ENCODE measurements around the gene LEF1.

LEF1 gene

GRCh38 chr4:108146819-108147218 lies 21.9 kb downstream of the LEF1 start:
- DNase-seq: no peak

GRCh38 chr4:108146336-108146735 lies 22.4 kb downstream of the LEF1 start:
- no peak for DNase-seq

GRCh38 chr4:108144451-108144850 lies 24.3 kb downstream of the LEF1 start:
- no peak for DNase-seq

GRCh38 chr4:108143515-108143914 lies 25.2 kb downstream of the LEF1 start:
- no peak for DNase-seq

GRCh38 chr4:108142870-108143269 lies 25.9 kb downstream of the LEF1 start:
- DNase-seq: no peak

- DNase-seq: no peak
Observed at GRCh38 chr4:108141213-108141950, 27.4 kb downstream of the LEF1 start.

GRCh38 chr4:108140328-108140727 lies 28.4 kb downstream of the LEF1 start:
- no peak for DNase-seq

GRCh38 chr4:108139089-108139488 lies 29.6 kb downstream of the LEF1 start:
- DNase-seq: no peak

- DNase-seq: no peak
Observed at GRCh38 chr4:108135549-108136209, 33.1 kb downstream of the LEF1 start.

GRCh38 chr4:108130955-108131354 lies 37.8 kb downstream of the LEF1 start:
- no peak for DNase-seq

GRCh38 chr4:108129196-108129595 lies 39.5 kb downstream of the LEF1 start:
- no peak for DNase-seq

- DNase-seq: no peak
Observed at GRCh38 chr4:108126806-108127205, 41.9 kb downstream of the LEF1 start.

- no peak for DNase-seq
Observed at GRCh38 chr4:108120789-108121188, 47.9 kb downstream of the LEF1 start.

GRCh38 chr4:108119199-108119800 lies 49.4 kb downstream of the LEF1 start:
- no peak for DNase-seq

- no peak for DNase-seq
Observed at GRCh38 chr4:108118505-108118904, 50.2 kb downstream of the LEF1 start.

GRCh38 chr4:108117418-108118182 lies 51.1 kb downstream of the LEF1 start:
- no peak for DNase-seq

- DNase-seq: no peak
Observed at GRCh38 chr4:108116423-108117168, 52.1 kb downstream of the LEF1 start.

GRCh38 chr4:108115168-108115526 lies 53.6 kb downstream of the LEF1 start:
- no peak for DNase-seq

- no peak for DNase-seq
Observed at GRCh38 chr4:108114503-108114902, 54.2 kb downstream of the LEF1 start.

- DNase-seq: peak in 2 of 4 experiments; percentile 38 to 44
Observed at GRCh38 chr4:108113229-108113628, 55.5 kb downstream of the LEF1 start.

- no peak for DNase-seq
Observed at GRCh38 chr4:108111781-108112180, 57.0 kb downstream of the LEF1 start.

GRCh38 chr4:108110450-108110849 lies 58.3 kb downstream of the LEF1 start:
- DNase-seq: no peak

GRCh38 chr4:108109997-108110416 lies 58.7 kb downstream of the LEF1 start:
- DNase-seq: no peak

Measured in activated naive CD4-positive, alpha-beta T cell (primary cell).